Hindlimb muscle (tissue), 1 donor: Measurements from ENCODE around the gene LONRF3. TPM values are rescaled to one million over a fixed set of nuclear protein-coding genes. Genes with fewer than 3 reads are reported as not detected.
"Not testable (repeated sequence)": the region's sequence is repeated elsewhere in the genome, so short reads cannot be mapped to it uniquely, and the experiment has no call there.

ENCODE experiments used
- DNase-seq: peaks from one replicate; pipeline ENCODE4 v3.0.0-alpha.2; 2013
- polyA plus RNA-seq: library from polyadenylated mRNA; unstranded; fragments of 120-200 nt; gene quantifications from one replicate; pipeline ENCODE4 v1.2.1, GENCODE V29; 2013; ENCODE audit not compliant: insufficient read length

The LONRF3 gene
- polyA plus RNA-seq, 1 donor: 3.0 TPM

DNA sequence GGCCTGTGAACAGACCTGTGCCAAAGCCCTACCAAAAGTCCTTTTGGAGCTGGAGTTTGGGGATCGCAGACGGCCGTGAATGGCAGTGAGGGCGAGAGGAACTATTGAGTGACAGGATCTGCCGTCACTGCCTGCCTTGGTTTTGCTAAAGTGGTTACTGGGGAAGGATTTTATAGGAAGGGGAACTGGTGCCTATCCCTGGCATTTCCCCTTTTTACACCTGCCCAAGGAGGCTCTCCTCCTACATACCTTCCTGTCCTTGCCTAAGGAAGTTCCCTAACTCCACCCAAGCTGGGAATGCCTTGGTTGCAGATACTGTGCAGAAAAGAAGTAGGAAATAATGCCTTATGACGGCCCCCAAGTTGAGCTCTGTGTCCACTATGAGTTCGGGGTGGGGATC is 14.5 kb downstream of the LONRF3 start:
- no peak for DNase-seq

DNA sequence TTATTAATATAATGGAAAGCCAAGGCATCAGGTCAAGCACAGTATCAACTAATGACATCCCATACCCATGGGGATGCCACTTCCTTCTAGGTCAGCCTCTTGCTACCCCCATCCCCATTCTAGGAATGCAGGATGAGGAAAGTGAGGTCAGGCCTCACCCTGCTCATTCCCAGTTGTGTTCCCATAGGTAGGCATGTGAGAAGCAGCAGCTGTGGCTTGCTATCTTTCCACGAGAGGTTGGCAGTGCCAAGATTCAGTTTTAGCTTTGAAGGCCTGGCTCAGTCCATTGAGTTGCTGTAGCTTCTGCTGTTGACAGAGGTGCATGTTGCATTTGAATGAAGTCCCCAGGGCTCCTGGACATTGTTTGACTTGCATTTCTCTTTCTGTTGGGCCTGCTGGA is 15.5 kb downstream of the LONRF3 start:
- no peak for DNase-seq

DNA sequence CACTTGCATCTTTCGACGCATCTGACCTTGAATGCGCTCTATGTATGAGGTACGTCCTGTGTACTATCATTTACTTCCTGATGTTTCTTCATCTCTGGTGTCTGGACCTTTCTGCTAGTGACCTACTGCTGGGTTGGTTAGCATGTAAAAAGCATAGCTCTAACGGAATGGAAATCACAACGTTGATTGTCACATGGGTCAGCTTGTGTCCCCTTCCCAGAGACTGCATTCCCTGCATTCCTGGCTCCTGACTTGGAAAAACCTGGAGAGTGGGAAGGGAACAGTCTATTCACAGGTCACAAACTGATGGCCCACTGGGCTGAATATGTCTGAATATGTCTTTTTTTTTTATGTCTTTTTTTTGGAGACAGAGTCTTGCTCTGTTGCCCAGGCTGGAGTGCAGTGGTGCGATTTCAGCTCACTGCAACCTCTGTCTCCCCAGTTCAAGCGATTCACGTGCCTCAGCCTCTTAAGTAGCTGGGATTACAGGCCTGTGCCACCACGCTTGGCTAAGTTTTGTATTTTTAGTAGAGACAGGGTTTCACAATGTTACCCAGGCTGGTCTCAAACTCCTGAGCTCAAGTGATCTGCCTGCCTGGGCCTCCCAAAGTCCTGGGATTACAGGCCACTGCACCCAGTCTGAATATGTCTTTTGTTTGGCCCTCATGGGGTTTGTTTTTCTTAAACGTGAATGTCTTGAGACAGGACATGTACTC is 16.3 kb downstream of the LONRF3 start:
- no peak for DNase-seq

DNA sequence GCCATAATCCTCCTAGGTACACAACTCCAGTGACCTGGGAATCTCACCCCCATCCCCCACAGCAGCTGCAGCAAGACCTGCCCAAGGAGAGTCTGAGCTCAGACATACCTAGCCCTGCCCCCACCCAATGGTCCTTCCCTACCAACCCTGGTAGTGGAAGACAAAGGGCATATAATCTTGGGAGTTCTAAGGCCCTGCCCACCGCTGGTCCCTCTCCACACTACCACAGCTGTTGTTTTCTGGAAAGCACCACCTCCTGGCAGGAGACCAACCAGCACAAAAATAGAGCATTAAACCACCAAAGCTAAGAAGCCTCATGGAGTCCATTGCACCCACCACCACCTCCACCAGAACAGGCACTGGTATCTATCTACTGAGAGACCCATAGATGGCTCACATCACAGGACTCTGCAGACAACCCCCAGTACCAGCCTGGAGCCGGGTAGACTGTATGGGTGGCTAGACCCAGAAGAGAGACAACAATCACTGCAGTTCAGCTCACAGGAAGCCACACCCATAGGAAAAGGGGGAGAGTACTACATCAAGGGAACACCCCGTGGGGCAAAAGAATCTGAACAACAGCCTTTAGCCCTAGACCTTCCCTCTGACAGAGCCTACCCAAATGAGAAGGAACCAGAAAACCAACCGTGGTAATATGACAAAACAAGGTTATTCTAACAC is 18.2 kb downstream of the LONRF3 start:
- DNase-seq: not testable (repeated sequence)

DNA sequence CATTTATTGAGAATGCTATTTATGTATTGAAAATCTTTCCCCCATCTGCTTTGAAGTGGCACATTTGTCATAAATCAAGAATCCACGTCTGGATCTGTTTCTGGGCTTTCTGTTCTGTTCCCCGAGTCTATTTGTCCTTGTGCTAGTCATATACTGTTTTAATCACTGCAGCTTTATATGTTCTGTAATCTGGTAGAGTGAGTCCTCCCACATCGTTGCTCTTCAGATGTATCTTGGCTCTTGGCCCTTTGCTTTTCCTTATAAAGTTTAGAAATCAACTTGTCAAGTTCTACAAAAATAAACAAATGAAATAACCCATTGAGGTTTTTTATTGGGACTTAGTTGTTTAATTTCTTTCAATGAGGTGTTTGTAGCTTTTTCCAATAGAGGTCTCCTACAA is 29.0 kb downstream of the LONRF3 start:
- DNase-seq: no peak

DNA sequence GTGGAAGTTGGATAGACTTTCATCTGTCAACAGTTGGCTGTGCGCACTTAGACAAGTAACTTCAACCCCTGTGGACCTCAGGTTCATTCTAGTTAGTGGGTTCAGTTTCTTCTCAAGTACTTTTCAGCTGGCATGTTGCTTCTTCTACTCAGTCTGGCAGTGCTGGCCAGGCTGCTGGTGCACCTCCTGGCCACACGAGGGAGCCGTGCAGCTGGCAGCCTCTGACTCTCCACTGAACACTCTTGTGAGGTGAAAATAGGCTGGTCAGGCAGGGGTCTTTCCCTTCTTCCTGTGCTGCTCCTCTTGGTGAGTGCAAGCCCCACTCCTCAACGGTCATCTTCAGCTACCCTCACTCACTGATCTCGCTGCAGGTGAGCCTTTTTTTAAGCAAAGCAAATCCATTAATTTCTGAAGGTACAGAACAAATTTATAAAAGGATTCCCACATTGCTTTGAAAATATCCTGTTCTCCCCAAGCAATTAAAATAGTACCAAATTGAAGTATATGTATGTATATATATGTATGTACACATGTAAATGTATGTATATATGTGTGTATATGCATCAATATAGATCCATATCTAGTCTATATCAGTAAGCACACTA is 30.6 kb downstream of the LONRF3 start:
- DNase-seq: peak; percentile 9

DNA sequence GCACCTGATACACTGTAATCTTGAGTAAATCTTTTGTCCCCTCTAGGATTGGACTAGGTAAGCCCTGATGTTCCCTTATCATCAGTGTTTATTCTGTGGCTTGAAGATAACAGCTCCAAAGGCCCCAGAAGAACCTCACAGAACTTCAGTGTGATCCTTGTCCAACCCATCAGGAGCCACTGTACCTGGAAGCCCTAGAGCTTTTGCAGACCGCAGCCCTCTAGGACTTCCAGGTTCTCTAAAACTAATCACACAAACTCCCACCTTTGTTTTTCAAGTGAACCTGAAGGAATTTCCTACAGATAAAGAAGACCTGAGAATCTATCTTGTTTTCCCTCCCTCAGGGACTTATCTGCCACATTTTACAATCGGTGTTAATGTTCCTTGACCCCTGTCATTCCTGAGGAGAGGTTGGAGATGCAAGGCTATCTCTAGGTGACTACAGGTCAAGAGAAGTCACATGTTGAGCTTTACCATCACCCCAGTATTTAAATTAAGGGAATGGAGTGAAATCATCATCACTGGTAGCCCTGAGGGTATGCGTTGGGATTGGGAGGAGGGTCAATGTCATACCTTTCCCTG is 32.9 kb downstream of the LONRF3 start:
- no peak for DNase-seq

DNA sequence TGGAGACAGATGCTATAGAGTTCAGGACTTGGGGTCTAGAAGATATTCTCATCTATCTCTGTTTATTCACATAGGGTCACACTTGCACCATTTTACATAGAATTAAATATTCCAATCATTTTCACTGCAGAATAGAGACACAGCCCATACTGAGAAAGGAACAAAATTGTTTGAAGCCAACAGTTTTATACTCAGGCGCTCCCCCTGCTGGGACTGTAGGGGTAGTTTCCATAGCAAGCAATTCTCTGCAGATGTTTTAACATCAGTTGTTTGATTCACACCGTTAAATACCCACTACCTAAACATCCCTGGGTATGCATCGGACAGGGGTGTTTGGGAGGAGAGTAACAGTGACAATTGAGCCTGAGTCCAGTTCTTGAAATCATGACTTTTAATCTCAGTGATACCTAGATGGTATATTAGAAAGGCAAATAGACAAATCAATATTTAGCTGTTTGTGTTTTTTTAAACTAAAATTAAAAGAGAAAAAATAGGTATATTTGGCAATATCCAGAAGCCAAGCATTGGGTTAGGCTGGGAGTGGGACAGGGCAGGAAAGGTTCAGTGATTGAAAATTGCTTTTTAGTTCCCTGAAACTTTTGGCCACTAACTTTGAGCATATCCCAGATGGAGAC is 33.8 kb downstream of the LONRF3 start:
- DNase-seq: peak; percentile 24

DNA sequence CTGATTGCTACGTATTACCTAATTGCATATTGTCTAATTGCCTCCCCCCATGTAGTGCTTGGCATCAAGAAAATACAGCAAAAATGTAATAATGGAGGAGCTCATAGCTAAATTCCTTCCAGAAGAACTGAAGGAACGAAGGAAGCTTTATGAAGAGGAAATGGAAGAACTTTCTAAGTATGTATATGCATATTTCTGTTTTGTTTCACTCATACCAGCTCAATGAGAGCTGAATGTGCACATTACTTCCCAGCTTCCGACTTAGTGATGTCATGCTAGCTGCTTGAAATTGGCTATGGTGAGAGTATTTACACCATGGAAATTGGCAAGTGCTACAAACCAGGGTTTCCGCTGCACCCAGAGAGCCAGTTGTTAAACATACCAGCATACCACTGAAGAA is 34.7 kb downstream of the LONRF3 start:
- DNase-seq: no peak

DNA sequence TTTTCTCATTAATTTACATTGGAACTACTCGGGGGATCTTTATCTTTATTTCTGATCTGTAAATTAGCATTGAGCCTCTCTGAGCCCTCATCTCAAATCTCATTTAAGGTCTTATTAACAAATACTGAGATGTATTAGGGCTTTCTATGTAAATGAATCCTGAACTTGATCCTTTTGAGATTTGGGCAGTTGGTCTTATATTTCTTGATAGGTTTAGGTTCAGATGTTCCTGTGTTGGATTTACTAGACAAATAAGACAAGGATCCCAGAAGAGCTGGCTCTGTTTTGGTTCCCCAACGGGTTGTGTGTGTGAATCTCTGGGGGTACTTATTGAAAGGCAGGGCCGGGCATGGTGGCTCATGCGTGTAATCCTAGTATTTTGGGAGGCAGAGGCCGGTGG is 36.1 kb downstream of the LONRF3 start:
- no peak for DNase-seq

DNA sequence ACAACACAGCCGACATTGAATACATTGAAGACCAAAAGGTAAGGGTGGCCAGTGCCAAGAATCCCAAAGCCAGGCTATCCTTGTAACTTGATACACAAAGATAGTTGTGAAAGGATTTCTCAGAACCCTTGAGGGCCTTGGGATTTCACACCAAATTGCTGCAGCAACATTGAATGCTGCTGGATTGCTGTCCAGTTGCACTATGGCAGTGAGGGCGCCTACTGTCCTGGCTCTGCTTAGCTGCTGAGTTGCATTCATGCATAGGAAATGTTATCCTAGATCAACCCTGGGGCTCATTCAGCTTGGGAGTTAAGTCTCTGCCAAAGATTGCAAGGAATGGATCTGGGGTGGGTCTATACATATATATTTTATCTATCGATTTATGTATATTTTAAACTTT is 38.7 kb downstream of the LONRF3 start:
- no peak for DNase-seq

DNA sequence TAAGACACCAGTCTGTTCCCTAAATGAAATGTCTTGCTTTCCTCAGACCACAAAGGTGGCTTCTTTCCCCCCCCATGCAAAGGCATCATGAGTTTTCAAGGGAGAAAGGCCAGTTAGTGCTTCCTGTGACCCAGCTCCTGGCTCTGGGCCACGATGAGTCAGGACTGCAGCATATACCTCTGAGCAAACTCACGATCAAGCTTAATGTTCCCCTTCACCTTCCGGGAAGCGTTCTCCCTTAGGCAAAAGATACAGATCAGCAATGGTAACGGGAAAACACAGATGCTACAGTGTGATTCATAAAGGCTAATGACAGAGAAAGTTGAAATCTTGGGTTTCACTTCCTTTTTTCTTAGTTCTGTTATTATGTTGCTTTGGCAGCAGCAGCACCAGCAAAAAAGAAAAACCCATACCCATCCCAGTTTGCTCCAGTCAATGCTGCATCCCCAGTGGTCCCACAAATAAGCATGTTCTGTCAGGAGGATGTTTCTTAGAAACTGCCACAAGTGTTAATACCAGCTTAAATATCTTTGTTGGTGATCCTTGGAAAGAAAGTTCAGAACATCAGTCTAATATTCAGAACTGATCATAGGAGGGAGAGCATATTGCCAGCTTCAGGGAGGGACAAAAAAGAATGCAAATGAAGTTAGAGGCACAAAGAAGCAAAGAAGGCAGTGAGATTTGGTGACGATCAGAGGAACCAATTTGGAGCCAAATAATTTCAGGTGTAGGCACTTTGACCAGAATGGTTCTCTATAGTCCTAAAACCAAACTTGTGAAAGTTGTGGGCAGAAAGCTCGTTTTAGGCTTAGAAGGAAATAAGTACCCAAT is 41.2 kb downstream of the LONRF3 start:
- DNase-seq: peak; percentile 2

DNA sequence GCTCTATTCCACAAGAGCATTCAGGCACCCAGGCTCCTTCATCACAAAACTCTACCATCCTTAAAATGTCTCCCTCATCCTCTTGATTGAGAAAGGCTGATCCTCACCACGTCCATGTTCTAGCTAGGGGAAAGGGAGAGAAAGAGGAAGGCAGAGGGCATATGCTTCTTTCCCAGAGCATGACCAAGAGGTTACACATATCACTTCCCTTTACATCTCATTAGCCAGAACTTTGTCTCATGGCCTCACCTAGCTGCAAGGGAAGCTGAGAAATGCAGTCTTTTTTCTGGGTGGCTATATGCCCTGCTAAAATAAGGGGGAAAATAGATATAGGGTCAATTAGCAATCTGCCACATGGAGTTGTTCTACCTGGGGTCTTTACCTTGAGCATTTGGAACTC is 42.7 kb downstream of the LONRF3 start:
- no peak for DNase-seq

DNA sequence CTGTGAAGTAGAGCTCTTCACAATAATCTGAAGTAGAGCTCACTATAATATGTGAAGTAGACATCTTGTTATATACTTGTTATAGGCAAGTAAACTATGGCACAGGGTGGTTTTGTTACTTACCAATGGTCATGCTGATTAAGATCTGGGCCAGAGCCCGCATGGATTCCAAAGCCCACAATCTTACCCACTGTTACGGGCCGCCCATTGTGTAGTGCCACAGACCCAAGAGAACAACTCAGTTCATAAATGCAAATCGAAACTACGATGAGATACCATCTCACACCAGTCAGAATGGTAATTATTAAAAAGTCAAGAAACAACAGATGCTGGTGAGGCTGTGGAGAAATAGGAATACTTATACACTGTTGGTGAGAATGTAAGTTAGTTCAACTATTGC is 51.5 kb downstream of the LONRF3 start:
- DNase-seq: no peak

DNA sequence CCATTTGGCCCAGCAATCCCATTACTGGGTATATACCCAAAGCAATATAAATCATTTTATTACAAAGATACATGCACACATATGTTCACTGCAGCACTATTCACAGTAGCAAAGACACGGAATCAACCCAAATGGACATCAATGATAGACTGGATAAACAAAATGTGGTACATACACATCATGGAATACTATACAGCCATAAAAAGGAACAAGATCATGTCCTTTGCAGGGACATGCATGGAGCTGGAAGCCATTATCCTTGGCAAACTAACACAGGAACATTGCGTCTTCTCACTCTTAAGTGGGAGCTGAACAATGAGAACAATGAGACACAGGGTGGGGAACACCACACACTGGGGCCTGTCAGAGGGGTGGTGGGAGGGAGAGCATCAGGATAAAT is 51.9 kb downstream of the LONRF3 start:
- not testable (repeated sequence) for DNase-seq

DNA sequence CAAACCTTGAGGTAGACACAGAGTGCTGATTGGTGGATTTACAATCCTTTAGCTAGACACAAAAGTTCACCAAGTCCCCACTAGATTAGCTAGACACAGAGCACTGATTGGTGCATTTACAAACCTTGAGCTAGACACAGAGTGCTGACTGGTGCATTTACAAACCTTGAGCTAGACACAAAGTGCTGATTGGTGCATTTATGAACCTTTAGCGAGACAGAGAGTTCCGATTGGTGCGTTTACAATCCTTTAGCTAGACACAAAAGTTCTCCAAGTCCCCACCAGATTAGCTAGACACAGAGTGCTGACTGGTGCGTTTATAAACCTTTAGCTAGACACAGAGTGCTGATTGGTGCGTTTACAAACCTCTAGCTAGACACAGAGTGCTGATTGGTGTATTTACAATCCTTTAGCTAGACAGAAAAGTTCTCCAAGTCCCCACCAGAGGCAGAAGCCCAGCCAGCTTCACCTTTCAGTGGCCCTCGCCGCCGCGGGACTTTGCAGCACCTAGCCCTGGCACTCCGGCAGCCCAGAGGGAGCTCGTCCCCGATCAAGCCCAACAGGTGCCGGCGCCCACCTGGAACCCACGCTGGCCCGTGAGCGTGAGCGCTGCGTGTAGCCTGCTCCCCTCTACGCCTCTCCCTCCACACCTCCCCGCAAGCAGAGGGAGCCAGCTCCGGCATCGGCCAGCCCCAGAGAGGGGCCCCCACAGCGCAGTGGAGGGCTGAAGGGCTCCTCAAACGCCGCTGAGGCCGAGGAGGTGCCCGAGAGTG is 53.7 kb downstream of the LONRF3 start:
- DNase-seq: not testable (repeated sequence)

DNA sequence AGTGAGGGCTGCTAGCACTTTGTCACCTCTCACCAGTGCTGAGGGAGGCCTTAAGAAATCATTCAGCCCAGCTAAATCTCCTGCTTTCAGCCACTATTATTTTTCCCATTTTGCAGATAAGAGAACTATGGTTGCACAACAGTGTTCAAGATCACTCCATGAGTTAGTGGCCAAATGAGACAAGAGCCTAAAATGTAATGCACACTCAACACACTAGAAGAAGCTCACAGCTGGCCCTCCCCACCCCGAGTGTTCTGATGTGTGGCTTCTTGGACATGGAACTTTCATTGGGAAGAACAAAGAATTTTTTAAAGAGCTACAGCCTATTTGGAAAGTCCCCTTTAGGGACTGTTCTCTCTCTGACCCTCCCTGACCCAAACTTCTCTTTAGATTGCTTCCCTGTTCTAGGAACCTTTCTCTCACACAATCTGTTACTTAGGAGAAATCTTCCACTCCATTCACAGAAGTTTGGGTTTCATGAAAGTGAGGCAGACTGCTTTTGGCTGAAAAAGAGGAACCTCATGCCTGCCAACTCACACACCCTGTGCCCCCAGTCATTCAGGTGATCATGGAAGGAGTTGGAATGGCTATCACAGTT is 54.4 kb downstream of the LONRF3 start:
- DNase-seq: no peak

DNA sequence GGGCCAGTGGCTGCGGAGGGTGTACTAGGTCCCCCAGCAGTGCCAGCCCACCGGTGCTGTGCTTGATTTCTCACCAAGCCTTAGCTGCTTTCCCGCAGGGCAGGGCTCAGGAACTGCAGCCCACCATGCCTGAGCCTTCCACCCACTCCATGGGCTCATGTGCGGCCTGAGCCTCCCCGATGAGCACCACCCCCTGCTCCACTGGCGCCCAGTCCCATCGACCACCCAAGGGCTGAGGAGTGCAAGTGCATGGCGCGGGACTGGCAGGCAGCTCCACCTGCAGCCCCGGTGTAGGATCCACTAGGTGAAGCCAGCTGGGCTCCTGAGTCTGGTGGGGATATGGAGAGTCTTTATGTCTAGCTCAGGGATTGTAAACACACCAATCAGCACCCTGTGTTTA is 55.2 kb downstream of the LONRF3 start:
- not testable (repeated sequence) for DNase-seq

DNA sequence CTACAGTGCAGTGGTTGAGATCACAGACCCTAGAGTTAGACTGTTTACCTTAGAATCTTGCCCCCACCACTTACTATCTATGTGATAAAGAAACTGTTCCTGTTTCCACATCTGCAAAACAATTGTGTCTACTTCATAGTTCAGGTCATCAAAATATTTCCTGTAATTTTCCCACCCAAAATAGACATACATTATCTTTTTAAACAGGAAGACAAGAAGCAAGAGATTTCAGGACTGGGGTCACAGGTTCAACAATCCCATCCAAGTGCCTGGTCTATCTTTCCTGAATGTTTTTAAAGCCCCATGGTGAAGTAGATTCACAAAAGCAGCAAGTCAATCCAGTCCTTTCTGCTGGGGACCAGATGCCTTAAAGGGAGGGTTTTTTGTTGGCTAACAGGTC is 56.6 kb downstream of the LONRF3 start:
- DNase-seq: no peak

DNA sequence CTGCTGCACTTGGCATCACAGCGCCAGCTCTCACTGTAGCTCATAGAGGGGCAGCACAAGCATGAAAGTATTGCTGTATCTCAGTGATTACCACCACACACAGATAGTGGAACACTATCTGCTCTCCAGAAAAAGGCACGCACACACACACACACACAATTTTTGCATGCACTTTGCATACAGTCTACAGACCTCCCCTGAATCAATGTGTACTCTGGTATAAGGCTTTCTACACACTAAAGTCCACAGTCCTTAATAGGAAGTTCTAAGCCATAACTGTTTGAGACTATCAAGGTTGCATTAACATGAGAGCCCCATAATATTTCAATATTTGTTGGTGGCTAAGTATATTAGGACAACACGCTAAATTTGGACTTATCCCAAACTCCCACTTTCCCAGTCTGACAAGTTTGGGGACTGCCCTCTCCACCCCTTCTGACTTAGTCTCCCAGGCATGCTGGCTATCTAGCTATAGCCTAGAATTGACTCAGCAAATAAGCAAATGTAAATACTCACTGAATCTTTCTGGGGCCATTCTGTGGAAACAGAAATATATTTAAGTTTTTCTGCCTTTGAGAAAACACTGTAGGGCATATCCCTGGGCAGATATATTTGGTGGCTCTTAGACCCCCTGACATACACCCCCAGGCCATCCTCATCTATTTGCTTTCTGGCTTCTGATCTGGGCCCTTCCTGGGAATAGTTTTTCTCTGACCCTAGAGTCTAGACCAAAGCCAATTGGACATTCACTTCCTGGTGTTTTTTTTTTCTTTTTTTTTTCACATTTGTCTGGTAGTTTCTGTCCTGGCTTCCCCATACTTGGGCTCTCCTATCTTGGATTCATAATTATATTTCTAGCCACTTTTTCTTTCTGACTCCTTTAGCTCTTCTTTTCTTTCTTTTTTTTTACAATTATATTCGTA is 62.0 kb downstream of the LONRF3 start:
- no peak for DNase-seq
